ENCODE results near the gene HAPLN2.
A peak's percentile ranks its signal among the peaks of the same experiment; 100 is the strongest.
"Not testable (repeated sequence)": the region's sequence is repeated elsewhere in the genome, so short reads cannot be mapped to it uniquely, and the experiment has no call there.

Gene HAPLN2

DNA sequence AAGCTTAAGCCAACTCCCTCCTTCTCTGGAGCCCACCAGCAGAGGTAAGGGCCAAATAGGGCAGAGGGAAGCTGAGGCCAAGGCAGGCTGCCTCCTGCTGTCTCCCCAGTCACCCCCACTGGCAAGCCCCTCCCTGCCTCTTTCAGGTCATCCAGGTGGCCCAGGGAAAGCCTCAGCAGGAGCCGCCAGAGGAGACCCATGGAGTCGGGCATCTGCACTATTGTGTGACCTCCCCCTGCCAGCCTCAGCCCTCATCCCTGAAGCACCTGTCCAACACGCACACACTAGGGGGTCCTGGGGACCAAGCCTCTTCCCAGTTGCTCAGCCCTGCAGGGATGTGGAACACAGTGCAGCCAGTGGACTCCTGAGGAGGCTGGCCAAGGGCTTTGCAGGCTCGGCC is 32.9 kb upstream of the HAPLN2 start:
- no peak for DNase-seq
- Mint-ChIP-seq H3K27me3 (peaks cover 9% of the 10 kb centered on the region), H3K36me3 (no peaks in the 10 kb centered on the region), H3K27ac (no peak overlapping the region), H3K4me1 (peaks cover 40% of the 10 kb centered on the region), H3K4me3 (no peak overlapping the region), H3K9me3 (no peaks in the 10 kb centered on the region)
- CTCF ChIA-PET: interaction anchor here (1.0 to 2.5 kb wide), 7 partner anchors 10 to 106 kb away, joined by 3 to 13 read pairs (median 7); no protein-coding TSS in a partner anchor

DNA sequence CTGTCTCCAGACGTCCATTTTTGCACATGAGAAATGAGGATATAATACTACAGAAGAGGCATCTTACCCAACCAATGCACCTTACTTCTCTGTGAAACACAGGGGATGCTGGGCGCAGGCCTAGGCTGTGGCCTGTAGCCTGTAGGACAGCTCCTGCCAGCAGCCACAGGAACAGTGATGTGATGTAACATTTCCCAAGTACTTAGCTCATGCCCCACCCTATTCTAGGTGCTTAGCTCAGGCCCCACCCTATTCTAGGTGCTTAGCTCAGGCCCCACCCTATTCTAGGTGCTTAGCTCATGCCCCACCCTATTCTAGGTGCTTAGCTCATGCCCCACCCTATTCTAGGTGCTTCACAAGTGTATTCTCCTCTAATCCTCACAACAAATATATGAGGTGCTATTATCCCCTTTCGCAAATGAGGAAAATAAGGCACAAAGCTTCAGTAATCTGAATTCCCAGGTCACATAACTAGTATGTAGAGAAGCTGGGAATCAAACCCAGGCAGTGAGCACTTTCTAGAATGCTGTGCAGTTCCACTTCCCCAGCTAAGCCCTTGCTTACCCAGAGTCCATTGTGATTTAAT is 32.2 kb upstream of the HAPLN2 start:
- CTCF ChIA-PET: interaction anchor here (1.0 to 2.5 kb wide), 4 partner anchors 9 to 106 kb away, joined by 3 to 13 read pairs (median 8); no protein-coding TSS in a partner anchor
- Mint-ChIP-seq H3K27ac (no peak overlapping the region), H3K4me1 (peaks cover 39% of the 10 kb centered on the region), H3K36me3 (no peaks in the 10 kb centered on the region), H3K4me3 (no peak overlapping the region), H3K27me3 (peaks cover 8% of the 10 kb centered on the region), H3K9me3 (no peaks in the 10 kb centered on the region)
- no peak for DNase-seq

DNA sequence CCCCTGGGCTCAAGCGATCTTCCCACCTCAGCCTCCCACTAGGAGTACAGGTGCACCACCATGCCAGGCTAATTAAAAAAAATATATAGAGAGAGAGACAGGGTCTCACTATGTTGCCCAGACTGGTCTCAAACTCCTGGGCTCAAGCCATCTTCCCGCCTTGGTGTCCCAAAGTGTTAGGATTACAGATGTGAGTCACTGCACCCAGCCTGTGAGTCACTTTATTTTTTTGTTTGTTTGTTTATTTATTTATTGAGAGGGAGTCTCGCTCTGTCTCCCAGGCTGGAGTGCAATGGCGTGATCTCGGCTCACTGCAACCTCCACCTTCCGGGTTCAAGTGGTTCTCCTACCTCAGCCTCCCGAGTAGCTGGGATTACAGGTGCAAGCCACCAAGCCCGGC is 31.3 kb upstream of the HAPLN2 start:
- not testable (repeated sequence) for H3K9me3 Mint-ChIP-seq, H3K36me3 Mint-ChIP-seq, H3K27me3 Mint-ChIP-seq, H3K27ac Mint-ChIP-seq, DNase-seq, H3K4me3 Mint-ChIP-seq
- peaks cover 38% of the 10 kb centered on the region for H3K4me1 Mint-ChIP-seq
- CTCF ChIA-PET: interaction anchor here (1.6 to 2.5 kb wide), 2 partner anchors 21 to 107 kb away, joined by 7 to 13 read pairs; no protein-coding TSS in a partner anchor

DNA sequence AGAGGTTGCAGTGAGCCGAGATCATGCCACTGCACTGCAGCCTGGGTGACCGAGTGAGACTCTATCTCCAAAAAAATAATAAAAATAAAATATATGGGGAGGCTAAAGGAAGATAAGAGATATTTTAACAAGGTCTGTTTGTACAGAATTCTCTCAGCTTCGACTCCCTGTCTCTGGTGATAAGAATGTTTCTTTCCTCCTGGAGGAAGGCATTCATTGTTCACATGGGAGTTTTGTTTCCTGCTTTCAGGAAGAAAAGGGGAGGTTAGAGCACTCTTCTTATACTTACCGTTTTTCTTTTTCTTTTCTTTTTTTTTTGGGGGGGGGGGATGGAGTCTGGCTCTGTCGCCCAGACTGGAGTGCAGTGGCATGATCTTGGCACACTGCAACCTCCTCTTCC is 29.7 kb upstream of the HAPLN2 start:
- H3K36me3 Mint-ChIP-seq: no peaks in the 10 kb centered on the region
- H3K27me3 Mint-ChIP-seq: peaks cover 3% of the 10 kb centered on the region
- H3K27ac Mint-ChIP-seq: no peak overlapping the region
- peaks cover 35% of the 10 kb centered on the region for H3K4me1 Mint-ChIP-seq
- H3K4me3 Mint-ChIP-seq: no peak overlapping the region
- no peak for DNase-seq
- H3K9me3 Mint-ChIP-seq: no peaks in the 10 kb centered on the region
- CTCF ChIA-PET: interaction anchor here (1.4 kb wide), 1 partner anchor 19 kb away, joined by 4 read pairs; no protein-coding TSS in a partner anchor

DNA sequence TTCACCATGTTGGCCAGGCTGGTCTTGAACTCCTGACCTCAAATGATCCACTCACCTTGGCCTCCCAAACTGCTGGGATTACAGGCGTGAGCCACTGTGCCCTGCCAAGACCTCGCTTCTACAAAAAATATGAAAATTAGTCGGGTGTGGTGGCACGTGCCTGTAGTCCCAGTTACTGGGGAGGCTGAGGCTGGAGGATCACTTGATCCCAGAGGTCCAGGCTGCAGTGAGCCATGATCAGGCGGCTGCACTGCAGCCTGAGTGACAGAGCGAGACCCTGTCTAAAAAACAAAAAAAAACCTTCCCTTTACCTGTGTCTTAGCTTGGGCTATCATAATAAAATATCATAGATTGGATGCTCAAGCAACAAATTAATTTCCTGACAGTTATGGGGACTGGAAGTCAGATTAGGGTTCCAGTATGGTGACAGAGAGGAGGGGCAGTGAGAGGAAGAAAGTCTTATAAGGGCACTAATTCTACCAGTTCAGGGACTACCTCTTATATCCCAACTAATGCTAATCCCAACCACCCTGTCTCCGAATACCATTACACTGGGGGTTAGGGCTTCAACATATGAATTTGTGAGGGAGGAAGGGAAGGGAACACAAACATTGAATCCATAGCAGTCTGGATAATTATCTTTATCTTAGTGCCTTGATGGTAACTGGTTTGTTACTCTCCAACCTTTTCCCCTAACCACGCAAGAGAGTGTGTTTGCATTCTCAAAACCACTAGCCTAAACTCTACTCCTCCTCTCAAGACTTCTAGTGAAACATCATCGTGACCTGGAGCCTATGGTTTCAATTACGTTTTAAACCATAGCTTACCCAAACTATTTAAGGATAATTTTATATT is 28.7 kb upstream of the HAPLN2 start:
- peaks cover 37% of the 10 kb centered on the region for H3K4me1 Mint-ChIP-seq
- CTCF ChIA-PET: interaction anchor here (0.8 to 5.0 kb wide), 7 partner anchors 9 to 205 kb away, joined by 3 to 29 read pairs (median 4); partner anchors contain the start of gene GPATCH4
- peaks cover 8% of the 10 kb centered on the region for H3K36me3 Mint-ChIP-seq
- H3K9me3 Mint-ChIP-seq: no peaks in the 10 kb centered on the region
- peak overlapping the region; percentile 78 for H3K4me3 Mint-ChIP-seq
- peak overlapping the region; percentile 83 for H3K27ac Mint-ChIP-seq
- DNase-seq: no peak
- peaks cover 3% of the 10 kb centered on the region for H3K27me3 Mint-ChIP-seq

DNA sequence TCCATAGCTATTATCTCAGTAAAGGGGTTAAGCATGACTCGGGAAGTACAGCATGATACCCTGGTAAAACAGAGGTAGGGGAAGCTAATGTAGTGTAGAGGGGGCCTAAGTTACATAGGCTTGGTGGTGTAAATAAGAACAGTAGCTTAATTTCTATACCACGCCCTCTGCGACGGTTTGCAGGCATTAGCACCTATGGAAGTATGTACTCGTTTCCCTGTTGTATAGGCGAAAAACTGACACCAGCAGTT is 28.1 kb upstream of the HAPLN2 start:
- peaks cover 3% of the 10 kb centered on the region for H3K27me3 Mint-ChIP-seq
- CTCF ChIA-PET: interaction anchor here (0.6 to 5.0 kb wide), 9 partner anchors 9 to 206 kb away, joined by 3 to 29 read pairs (median 4); partner anchors contain the start of gene GPATCH4
- no peak for DNase-seq

DNA sequence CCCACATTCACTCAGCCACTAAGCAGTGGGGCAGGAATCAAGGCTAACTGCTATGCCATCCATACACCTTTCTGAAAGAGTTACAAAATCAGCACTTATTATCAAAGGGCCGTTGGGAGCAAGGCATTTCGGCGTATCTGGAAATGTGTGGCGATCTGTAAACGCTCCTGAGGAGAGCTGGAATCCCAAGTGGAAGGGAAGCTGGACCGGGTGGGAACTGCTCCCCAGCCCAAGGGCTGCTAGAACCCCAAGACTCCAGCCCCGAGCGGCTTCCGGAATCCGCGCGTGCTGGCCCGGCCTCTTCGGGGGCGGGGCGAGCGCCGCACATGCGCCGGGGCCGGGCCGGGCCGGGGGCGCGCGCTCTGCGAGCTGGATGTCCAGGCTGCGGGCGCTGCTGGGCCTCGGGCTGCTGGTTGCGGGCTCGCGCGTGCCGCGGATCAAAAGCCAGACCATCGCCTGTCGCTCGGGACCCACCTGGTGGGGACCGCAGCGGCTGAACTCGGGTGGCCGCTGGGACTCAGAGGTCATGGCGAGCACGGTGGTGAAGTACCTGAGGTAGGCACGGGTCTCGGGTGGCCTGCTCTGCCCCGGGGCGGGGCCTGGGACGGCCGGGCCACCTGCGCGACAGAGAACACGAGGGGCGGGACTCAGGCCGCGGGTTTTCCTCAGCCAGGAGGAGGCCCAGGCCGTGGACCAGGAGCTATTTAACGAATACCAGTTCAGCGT is 27.6 kb upstream of the HAPLN2 start, which contains the start of gene NAXE:
TSS of gene NAXE (plus strand) at position 345 of the 726 bp plus-strand sequence. CDS start at position 374, 29 bp downstream.
- Mint-ChIP-seq H3K9me3 (no peaks in the 10 kb centered on the region), H3K27ac (peak within 1 kb of the TSS; percentile 83), H3K36me3 (peaks cover 14% of the 10 kb centered on the region), H3K4me3 (peak within 1 kb of the TSS; percentile 78), H3K4me1 (peaks cover 33% of the 10 kb centered on the region), H3K27me3 (peaks cover 3% of the 10 kb centered on the region)
- peak; percentile 79 for DNase-seq
- CTCF ChIA-PET: interaction anchor here (0.6 to 5.0 kb wide), 8 partner anchors 10 to 206 kb away, joined by 3 to 29 read pairs (median 6); partner anchors contain the start of gene GPATCH4

More for the DNA sequence above, 28.1 kb upstream of the HAPLN2 start:
- Mint-ChIP-seq H3K27ac (peak overlapping the region; percentile 83), H3K9me3 (no peaks in the 10 kb centered on the region), H3K4me1 (peaks cover 36% of the 10 kb centered on the region), H3K36me3 (peaks cover 11% of the 10 kb centered on the region), H3K4me3 (peak overlapping the region; percentile 78)

DNA sequence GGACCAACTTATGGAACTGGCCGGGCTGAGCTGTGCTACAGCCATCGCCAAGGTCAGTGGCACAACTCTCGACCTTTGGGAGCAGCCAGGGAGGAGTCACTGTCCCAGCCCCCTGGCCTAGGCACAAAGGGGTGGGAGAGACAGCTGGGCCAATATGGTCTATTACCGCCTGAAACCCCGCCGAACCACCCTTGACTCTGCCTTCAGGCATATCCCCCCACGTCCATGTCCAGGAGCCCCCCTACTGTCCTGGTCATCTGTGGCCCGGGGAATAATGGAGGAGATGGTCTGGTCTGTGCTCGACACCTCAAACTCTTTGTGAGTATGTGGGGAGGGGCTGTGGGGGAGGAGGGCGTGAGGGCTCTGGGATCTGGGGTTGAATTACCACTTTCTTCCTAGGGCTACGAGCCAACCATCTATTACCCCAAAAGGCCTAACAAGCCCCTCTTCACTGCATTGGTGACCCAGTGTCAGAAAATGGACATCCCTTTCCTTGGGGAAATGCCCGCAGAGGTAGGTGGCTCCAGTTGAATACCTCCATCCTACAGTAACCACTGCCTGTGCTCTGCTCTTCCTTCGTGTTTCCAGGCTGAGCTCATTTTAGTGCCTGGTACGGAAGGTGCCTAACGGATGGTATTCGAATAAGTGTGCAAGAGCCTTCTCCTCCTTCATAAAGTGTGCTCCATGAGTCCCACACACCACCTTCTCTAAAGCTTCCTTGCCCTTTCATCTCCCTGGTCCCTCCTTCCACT is 26.9 kb upstream of the HAPLN2 start:
- Mint-ChIP-seq H3K9me3 (no peaks in the 10 kb centered on the region), H3K4me3 (peak overlapping the region; percentile 78), H3K36me3 (peaks cover 22% of the 10 kb centered on the region), H3K4me1 (peaks cover 28% of the 10 kb centered on the region), H3K27me3 (peaks cover 3% of the 10 kb centered on the region), H3K27ac (peak overlapping the region; percentile 74)
- CTCF ChIA-PET: interaction anchor here (1.3 to 5.0 kb wide), 5 partner anchors 9 to 207 kb away, joined by 4 to 29 read pairs (median 9); partner anchors contain the start of gene GPATCH4
- no peak for DNase-seq

DNA sequence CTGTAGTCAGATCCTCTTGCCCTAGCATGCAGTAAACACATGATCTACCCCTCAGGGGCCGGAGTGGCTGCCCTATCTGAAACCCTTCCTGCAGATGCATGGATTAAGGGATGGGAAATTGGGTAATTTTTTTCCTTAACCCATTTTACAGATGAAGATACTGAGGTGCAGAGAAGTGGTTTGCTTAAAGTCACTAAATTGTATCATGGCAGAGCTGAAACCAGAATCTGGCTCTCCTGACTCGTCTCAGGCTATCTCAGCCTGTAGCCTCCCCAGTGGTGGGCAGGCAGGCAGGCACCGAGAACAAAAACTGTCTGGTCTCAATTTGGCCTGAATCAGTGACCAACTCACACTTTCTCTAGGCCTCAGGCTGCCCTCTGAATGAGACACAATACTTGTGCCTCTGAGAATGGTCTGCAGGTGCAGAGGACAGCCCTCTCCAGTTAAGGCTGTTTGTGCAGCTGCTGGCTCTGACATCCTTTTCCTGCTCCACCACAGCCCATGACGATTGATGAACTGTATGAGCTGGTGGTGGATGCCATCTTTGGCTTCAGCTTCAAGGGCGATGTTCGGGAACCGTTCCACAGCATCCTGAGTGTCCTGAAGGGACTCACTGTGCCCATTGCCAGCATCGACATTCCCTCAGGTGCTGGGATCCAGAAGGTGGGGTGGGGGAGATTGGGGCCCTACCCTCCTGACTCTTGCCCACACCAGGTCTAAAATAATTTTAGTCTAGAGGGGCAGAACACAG is 26.1 kb upstream of the HAPLN2 start:
- H3K9me3 Mint-ChIP-seq: no peaks in the 10 kb centered on the region
- peak overlapping the region; percentile 78 for H3K4me3 Mint-ChIP-seq
- H3K27ac Mint-ChIP-seq: peak overlapping the region; percentile 57
- CTCF ChIA-PET: interaction anchor here (1.6 to 5.0 kb wide), 5 partner anchors 9 to 112 kb away, joined by 4 to 29 read pairs (median 7); no protein-coding TSS in a partner anchor
- H3K36me3 Mint-ChIP-seq: peaks cover 24% of the 10 kb centered on the region
- no peak for DNase-seq
- peaks cover 29% of the 10 kb centered on the region for H3K4me1 Mint-ChIP-seq
- peaks cover 3% of the 10 kb centered on the region for H3K27me3 Mint-ChIP-seq

DNA sequence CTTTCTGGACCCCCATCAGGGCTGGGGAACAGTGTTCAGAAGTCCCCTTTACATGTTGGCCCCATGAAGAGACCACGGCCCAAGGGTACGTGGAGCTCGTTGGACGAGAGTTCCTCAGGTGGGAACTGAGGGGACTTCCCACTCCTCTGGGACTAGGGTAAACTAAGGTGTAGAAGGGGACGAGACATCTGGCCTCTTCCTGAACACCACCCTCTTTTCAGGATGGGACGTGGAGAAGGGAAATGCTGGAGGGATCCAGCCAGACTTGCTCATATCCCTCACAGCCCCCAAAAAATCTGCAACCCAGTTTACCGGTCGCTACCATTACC is 25.6 kb upstream of the HAPLN2 start:
- CTCF ChIA-PET: interaction anchor here (1.4 to 5.0 kb wide), 5 partner anchors 9 to 113 kb away, joined by 3 to 29 read pairs (median 5); no protein-coding TSS in a partner anchor
- peaks cover under 1% of the 10 kb centered on the region for H3K27me3 Mint-ChIP-seq
- H3K9me3 Mint-ChIP-seq: no peaks in the 10 kb centered on the region
- no peak for DNase-seq
- peaks cover 33% of the 10 kb centered on the region for H3K4me1 Mint-ChIP-seq
- H3K4me3 Mint-ChIP-seq: no peak overlapping the region
- peaks cover 29% of the 10 kb centered on the region for H3K36me3 Mint-ChIP-seq
- no peak overlapping the region for H3K27ac Mint-ChIP-seq

DNA sequence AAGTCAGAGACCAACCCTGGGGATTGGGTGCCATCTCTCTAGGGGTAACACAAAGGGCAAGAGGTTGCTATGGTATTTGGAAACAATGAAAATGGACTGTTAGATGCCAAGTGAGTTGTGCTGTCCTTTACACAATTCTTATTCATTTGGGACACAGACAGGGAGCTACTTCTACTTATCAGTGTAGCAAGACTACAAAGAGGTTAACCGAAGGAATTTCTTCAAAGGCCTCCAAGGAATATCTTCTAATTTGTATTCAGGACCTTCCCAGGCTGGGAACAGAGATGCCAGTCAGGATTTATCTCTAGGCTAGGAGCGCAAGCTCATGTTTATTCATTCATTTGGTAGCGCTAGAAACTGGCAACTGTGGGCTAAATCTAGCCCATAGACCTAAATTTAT is 25.0 kb upstream of the HAPLN2 start:
- Mint-ChIP-seq H3K4me1 (peaks cover 37% of the 10 kb centered on the region), H3K36me3 (peaks cover 33% of the 10 kb centered on the region), H3K27ac (no peak overlapping the region), H3K27me3 (no peaks in the 10 kb centered on the region), H3K4me3 (no peak overlapping the region), H3K9me3 (no peaks in the 10 kb centered on the region)
- no peak for DNase-seq
- CTCF ChIA-PET: interaction anchor here (0.6 to 5.0 kb wide), 6 partner anchors 8 to 113 kb away, joined by 3 to 29 read pairs (median 4); no protein-coding TSS in a partner anchor

DNA sequence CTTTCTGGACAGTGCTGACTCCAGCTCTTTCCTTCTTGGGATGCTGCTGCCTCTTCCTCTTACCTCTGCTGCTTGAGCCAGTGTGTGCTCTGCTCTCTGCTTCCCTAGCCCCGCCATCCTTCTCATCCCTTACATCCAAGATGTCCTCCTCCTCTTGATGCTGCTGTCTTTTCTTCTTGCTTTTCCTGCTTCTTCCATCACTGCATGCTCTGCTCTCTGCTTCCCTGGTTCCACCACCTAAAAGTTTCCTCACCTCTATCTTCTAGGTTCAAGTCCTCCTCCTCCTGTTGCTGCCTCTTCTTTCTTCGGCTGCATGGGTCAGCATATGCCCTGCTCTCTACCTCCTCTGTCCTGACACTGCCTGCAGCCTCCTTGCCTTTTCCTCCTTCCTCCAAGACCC is 24.2 kb upstream of the HAPLN2 start:
- Mint-ChIP-seq H3K27ac (no peak overlapping the region), H3K4me1 (peaks cover 43% of the 10 kb centered on the region), H3K9me3 (no peaks in the 10 kb centered on the region), H3K27me3 (no peaks in the 10 kb centered on the region), H3K4me3 (no peak overlapping the region), H3K36me3 (peaks cover 33% of the 10 kb centered on the region)
- CTCF ChIA-PET: interaction anchor here (1.3 to 5.0 kb wide), 6 partner anchors 9 to 114 kb away, joined by 3 to 29 read pairs (median 6); no protein-coding TSS in a partner anchor
- no peak for DNase-seq

DNA sequence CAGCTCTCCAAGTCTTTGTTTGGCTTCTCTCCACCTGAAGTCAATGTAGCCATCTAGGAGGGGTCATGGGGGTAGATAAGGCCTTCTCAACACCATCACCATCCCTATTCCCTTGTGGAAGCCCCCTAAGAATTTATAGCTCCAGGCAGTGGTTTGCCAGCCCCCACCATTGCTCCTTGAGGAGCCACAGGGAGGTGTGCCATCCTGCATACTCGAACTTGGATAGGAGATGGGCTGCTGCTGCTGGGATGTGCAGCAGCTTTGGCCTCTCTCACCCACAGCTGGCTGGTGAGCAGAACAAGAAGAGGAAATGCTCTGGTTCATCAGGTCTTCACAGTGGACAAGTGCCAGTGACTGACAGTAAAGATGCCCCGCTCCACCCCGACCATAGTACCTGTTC is 22.8 kb upstream of the HAPLN2 start:
- H3K27me3 Mint-ChIP-seq: no peaks in the 10 kb centered on the region
- DNase-seq: no peak
- peaks cover 33% of the 10 kb centered on the region for H3K36me3 Mint-ChIP-seq
- no peak overlapping the region for H3K4me3 Mint-ChIP-seq
- CTCF ChIA-PET: interaction anchor here (1.1 to 2.4 kb wide), 4 partner anchors 10 to 210 kb away, joined by 3 to 9 read pairs (median 6); no protein-coding TSS in a partner anchor
- H3K27ac Mint-ChIP-seq: no peak overlapping the region
- peaks cover 45% of the 10 kb centered on the region for H3K4me1 Mint-ChIP-seq
- no peaks in the 10 kb centered on the region for H3K9me3 Mint-ChIP-seq

Data from activated naive CD4-positive, alpha-beta T cell treated with anti-CD3 and anti-CD28 coated beads, Interleukin-2, amount 10 ng/mL, durations not matched to agents 7 days and 5 days (primary cell).